UCSD-AML1 (cell line): Measurements from ENCODE around the gene TUT4.
"Not testable (repeated sequence)": the region's sequence is repeated elsewhere in the genome, so short reads cannot be mapped to it uniquely, and the experiment has no call there.

Experiments
- DNase-seq: peaks from one replicate; lab custom pipeline; 2025; ENCODE audit not compliant: unreplicated experiment; lab: John Stamatoyannopoulos, UW

The TUT4 gene, protein sequence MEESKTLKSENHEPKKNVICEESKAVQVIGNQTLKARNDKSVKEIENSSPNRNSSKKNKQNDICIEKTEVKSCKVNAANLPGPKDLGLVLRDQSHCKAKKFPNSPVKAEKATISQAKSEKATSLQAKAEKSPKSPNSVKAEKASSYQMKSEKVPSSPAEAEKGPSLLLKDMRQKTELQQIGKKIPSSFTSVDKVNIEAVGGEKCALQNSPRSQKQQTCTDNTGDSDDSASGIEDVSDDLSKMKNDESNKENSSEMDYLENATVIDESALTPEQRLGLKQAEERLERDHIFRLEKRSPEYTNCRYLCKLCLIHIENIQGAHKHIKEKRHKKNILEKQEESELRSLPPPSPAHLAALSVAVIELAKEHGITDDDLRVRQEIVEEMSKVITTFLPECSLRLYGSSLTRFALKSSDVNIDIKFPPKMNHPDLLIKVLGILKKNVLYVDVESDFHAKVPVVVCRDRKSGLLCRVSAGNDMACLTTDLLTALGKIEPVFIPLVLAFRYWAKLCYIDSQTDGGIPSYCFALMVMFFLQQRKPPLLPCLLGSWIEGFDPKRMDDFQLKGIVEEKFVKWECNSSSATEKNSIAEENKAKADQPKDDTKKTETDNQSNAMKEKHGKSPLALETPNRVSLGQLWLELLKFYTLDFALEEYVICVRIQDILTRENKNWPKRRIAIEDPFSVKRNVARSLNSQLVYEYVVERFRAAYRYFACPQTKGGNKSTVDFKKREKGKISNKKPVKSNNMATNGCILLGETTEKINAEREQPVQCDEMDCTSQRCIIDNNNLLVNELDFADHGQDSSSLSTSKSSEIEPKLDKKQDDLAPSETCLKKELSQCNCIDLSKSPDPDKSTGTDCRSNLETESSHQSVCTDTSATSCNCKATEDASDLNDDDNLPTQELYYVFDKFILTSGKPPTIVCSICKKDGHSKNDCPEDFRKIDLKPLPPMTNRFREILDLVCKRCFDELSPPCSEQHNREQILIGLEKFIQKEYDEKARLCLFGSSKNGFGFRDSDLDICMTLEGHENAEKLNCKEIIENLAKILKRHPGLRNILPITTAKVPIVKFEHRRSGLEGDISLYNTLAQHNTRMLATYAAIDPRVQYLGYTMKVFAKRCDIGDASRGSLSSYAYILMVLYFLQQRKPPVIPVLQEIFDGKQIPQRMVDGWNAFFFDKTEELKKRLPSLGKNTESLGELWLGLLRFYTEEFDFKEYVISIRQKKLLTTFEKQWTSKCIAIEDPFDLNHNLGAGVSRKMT (N-terminal part only)

DNA sequence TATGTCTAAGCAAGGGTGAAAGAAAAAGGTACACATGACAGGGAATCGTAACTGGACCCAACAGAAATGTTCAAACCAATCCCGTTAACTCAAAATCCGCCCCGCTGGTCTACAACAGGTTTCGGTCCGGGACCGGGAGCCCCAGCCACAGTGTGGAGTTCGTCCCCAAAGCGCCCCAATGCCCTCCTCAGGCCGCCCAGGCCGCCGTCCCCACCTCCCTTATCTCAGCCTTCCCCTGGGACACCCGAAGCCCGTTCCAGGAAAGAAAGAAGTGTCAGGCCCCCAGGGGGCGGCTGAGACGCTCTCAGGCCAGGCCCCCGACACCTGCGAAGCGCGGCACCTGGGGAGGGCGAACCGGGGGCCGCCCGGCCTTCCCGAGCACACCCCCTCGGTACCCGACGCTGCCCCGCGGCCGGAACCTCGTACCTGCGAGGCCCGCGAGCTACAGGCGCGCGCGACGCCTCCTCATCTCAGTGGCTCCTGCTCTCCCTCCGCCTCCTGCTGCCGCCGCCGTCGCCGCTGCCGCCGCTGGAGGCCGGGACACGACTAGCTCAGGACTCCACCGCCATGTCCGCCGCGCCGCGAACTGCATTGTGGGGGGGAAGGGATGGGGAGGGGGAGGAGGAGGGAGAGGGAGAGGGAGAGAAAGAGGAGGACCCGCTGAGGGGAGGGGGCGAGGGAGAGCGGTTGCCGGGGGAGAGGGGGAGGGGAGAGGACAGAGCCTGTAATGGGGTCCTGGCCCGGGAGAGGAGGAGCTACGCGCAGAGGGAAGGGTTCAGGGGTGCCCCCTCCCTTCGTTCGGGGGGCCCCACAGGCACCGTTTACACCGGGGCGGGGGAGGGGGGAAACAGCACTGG, at the start of gene TUT4:
Gene TUT4, minus strand, starts transcription at position 588 of the 857 bp plus-strand sequence. CDS start 26,812 bp downstream, outside the sequence.
- DNase-seq, result peak; percentile 88

DNA sequence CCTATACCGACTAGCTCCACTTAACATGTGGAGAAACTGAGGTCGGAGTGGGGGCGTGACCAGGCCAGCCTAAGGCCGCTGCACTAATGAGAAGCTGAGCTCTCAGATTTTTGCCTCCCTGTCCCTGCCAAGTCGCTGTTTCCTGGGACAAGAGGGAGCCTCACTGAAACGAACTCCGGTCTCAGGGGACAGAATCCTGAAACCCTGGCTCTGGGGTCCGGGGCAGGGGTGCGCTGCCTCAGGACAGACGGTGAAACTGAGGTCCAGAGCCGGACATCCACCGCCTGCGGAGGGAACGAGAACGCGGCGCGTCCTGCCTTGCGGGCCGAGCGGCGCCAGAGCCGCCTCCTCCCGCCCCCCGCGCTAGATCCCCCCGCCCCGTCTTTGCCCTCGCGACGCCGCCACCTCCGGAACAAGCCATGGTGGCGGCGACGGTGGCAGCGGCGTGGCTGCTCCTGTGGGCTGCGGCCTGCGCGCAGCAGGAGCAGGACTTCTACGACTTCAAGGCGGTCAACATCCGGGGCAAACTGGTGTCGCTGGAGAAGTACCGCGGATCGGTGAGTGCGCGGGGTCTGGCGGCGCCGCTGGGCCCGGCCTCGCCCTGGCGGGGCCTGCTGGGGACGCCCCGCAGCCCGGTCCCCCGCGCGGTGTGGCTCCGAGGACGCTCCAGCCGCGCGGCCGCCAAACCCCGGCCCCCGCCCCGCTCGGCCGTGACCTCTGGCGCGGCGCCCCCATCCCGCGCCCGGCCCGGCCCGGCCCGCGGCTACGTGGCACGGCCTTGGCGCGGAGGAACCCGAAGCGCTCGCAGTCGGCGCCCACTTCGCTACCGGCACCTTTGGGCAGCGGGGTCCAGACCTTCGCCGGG, 49.3 kb upstream of the TUT4 start, which contains the start of gene GPX7:
Gene GPX7, plus strand, starts transcription at position 381 of the 865 bp plus-strand sequence. Its CDS starts 39 bp downstream, at position 420.
- DNase-seq, result no peak

DNA sequence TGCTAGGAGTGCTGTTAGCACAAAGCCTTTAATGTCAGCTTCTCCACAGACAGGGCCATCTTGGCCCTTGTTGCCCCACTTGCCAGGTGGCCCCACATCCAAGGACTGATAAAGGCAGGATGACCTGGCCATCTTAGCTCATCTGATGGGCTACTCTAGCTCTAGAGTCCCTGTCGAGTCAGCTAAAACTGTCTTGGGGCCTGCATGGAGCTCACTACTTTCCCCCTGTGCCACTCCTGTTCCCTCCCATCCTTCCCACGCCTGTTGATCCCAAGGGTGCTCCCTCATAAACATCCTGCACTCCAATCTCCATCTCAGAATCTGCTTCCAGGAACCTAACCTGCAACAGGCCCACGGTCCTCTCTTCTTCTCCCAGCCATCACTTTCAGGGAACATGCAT, 48.6 kb upstream of the TUT4 start:
- no peak for DNase-seq

DNA sequence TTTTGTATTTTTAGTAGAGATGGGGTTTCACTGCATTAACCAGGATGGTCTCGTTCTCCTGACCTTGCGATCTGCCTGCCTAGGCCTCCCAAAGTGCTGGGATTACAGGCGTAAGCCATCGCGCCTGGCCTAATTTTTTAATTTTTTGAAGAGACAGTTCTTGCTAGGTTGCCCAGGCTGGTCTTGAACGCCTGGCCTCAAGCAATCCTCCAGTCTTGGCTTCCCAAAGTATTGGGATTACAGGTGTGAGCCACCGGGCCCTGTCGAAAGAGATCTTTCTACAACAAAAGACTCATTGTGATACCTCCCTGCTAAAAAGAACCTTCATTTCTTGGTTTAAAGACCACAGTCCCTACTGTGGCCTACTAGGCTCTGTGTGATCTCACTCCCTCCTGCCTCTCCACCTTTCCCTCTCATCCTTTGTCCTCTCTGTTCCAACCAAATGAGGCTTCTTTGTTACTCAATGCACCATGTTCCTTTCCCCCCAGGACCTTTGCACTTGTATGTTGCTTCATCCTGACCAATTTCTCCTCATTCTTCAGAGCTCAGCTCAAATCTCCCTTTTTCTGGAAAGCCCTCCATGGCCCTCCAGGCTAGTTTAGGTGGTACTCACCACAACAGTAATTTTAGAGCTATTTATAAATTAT, 47.8 kb upstream of the TUT4 start:
- DNase-seq, result no peak

DNA sequence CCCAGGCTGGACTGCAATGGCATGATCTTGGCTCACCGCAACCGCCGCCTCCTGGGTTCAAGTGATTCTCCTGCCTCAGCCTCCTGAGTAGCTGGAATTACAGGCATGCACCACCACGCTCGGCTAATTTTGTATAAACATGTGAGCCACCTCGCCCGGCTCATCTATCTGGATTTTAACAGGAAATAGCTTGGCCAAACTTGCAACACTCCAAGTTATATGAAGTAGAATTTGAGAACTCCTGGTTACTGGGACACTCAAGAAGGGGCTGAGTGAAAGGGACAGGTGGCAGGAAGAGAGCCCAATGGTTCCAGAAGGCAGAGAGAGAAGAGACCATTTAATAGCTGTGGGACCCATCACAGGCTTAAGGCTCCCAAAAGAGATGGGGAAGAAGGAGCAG, 46.3 kb upstream of the TUT4 start:
- DNase-seq, result no peak

DNA sequence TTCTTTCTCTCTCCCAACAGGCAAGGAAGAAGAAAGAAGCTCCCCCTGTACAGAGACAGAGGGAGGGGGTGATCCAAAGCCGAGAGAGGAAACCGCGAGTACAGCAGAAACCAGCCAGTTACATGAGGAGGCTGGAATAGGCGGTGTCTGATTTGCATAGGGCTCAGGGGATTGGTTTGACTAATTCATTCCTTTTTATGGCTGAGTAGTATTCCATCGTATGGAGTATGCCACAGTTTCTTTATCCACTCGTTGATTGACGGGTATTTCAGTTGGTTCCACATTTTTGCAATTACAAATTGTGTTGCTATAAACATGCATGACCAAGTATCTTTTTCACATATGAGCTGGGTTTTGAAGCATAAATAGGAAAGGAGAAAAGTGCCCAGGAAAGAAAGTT, 45.8 kb upstream of the TUT4 start:
- no peak for DNase-seq

DNA sequence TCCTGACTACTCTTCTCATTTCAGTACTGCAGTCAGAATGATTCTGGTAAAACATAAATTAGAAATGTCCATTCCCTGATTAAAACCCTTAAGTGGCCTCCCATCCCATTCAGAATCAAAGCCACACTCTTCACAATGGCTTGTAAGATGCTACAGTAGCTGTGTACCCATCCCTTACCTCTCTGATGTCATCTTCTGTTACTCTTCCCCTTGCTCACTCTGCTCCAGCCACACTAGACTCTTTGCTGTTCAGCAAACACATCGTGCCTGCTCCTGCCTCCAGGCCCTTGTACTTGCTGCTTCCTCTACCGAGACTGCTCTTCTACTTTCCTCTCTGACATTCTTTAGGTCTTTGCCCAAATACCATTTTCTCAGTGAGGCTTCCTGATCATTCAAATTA, 45.0 kb upstream of the TUT4 start:
- no peak for DNase-seq

DNA sequence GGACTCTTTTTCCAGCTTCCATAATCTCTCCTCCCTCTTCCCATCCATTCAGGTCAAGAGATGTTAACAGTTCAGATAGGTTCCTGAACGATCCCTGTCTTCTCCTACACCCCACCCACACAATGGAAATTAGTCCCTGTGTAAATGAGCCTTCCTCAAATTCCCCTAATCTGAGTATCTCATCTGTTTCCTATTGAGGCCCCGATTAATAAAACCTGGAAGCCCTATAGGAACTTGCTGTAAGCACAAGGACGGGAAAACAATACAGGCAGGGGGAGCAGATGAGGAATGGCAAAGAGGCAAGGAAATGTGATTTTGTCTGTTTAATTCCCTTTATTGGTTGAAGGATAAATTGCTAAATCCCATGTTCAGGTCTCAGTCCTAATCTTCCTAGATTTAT, 42.2 kb upstream of the TUT4 start:
- no peak for DNase-seq

DNA sequence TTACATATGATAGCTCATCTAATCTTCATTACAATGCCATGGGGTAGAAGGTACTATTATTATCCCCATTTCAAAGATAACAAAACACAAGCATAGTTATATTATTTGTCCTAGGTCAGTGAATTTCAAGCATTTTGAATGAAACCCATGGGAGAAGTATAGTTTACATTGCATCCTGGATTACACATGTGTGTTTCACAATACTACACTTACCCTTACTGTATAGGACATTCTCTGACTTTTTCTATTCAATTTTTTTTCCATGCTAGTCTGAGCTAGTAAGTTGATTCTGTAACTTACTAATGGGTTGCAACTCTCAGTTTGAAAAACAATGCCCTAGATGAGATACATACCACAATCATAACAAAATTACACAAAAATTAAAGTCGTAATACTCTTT, 40.6 kb upstream of the TUT4 start:
- no peak for DNase-seq

DNA sequence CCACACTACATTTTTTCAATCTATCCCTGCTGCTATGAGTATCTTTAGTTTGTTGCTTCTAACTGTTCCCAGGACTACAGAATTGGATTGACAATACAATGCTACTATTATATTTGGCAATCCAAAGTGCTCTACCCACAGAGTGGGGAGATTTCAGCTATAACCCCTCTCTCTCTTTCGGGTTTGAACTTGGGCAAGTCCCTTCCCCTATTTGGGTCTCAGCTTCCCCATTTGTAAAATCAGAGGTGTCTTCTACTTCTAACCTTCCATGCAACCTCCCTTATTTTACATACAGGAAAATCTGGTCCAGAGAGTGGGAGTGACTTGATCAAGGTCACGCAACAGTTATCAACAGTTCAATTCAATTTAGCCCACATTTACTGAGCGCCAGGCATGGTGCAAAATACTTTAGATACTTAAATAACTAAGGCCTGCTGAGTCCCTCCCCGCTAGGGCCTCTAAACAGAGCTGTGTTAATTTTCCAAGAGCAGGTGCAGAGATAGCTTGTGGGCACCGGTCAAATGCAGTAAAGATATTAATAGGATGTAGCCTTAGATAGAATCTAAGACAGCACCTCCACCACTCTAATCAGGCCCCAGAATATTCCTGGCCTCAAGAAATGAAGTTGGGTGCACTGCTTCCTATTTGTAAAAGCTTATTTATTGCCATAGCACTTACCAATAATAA, 39.9 kb upstream of the TUT4 start:
- no peak for DNase-seq

DNA sequence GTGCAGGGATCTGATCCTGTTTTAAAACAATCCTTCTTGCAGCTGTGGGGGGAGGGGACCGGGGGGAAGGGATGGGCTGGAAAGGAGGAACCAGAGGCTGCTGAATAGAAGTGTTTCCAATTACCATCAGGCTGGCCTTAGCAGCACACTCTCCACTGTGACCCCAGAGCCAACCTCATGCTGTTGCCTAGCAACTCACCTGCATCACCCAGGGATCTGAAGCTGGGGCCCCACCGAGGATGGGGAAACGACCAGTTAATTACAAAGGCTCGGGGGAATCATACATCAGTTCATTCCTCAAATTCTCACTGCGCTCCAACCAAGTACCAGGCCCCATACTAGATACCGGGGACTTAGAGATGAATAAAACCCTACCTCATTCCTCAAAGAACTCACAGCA, 37.4 kb upstream of the TUT4 start:
- no peak for DNase-seq

DNA sequence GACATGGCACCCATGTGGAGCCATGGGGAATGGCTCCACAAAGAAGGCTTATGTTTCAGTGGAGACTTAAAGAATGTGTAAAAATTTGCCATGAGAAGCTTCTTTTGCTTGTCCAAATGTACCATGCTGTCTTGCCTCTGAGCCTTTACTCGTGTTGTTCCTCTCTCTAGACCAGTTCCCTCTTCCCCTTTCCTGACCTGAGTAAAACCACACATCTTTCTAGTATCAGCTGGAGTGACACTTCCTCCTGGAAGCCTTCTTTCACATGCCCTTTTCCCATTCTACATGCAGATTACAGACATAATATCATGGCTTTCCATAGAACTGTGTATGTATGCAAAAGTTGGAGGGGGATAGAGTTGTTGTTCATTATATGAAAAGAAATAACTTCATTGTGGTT, 35.6 kb upstream of the TUT4 start:
- DNase-seq, result no peak

DNA sequence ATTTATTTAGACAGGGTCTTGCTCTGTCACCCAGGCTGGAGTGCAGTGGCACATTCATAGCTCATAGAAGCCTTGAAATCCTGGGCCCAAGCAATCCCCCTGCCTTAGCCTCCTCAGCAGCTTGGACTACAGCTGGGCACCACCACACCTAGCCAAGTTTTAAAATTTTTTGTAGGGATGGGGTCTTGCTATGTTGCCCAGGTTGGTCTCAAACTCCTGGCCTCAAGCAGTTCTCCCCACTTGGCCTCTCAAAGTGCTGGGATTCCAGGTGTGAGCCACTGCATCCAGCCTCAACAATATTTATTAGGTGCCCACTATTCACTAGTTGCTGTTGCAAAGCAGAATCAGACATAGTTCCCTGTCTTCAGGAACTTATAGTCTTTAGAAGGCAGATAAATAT, 35.1 kb upstream of the TUT4 start:
- DNase-seq, result no peak

DNA sequence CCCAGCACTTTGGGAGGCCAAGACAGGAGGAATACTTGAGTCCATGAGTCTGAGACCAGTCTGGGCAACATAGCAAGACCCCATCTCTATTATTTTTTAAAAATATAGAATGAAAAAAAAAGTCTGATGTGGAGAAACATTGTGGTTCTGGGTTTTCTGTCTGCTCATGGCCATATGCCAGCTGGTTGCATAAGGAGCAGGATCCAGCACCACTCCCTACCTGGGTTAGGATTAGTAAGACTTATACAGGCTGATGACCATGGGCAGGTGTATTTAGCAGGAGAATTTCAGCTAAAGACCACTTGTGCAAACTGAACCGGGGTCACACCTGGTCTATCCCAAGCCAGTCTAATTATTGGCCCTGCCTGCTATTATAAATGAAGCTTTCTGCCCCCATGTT, 32.6 kb upstream of the TUT4 start:
- no peak for DNase-seq

DNA sequence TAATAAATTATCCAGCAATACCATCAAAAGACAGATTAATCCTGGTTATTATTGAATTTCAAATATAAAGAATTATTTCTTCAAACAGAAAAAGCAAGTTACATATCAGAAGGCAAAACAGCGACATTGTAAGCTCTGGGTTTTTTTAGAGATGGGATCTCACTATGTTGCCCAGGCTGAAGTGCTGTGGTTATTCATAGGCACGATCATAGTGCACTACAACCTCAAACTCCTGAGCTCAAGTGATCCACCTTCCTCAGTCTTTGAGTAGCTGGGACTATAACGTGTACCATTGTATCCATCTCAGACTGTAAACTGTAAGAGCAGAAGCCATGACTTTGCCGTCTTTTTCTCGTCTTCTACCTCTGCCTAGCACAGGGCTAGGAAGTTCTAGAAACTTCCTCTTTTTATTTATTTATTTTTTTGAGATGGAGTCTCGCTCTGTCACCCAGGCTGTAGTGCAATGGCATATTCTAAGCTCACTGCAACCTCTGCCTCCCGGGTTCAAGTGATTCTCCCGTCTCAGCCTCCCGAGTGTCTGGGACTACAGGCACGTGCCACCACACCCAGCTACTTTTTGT, 29.3 kb upstream of the TUT4 start:
- DNase-seq, result no peak

DNA sequence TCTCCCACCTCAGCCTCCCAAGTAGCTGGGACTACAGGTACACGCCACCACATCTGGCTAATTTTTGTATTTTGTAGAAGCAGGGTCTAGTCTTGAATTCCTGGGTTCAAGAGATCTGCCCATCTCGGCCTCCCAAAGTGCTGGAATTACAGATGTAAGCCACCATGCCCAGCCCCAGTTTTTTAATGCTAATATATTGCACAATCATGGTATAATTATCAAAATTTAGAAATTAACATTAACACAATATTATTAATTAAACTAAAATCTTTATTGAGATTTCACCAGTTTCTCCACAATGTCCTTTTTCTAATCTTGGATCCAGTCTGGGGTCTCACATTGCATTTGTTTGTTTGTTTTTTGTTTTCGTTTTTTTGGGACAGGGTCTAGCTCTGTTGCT, 27.4 kb upstream of the TUT4 start:
- no peak for DNase-seq

DNA sequence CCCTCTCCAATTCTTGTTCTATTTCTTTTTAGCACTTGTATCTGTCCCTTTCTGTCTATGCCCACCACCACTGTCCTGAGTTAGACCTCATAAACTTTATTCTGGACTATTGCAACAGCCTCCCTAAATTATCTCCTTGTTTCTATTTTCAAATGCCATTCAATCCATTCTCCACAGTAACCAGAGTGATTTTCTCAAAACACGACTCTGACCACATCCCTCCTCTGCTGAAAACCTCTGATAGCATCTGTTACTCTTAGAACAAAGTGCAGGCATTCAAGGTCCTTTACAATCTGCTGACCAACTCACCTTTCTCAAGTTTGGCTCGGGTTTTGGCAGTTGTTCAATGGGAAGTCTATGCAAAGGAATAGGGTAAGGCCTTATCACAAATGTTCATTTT, 26.5 kb upstream of the TUT4 start:
- DNase-seq, result no peak

DNA sequence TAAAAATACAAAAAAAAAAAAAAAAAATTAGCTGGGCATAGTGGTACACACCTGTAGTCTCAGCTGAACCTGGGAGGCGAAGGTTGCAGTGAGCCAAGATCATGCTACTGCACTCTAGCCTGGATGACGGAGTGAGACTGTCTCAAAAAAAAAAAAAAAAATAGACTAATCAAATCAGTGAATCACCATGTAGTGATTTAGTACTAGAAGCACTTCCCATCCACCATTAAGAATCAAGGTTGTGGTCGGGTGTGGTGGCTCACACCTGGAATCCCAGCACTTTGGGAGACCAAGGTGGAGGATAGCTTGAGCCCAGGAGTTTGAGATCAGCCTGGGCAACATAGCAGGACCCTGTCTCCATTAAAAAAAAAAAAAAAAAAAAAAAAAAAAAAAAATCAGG, 25.2 kb upstream of the TUT4 start:
- DNase-seq, result not testable (repeated sequence)
